22Rv1 (cell line): ENCODE results near the gene ERRFI1.

Source experiments
- ZFX ChIP-seq: fragments of 450-650 bp; IDR thresholded peaks from 2 replicates; pipeline ENCODE4 v1.6.1; 2017; ENCODE audit warnings: antibody characterized with exemption, borderline replicate concordance
- TF ChIP-seq, protein P1 (sequence below): fragments of 450-650 bp; IDR thresholded peaks from 2 replicates; pipeline ENCODE4 v1.5.1; 2017; ENCODE audit warnings: mild to moderate bottlenecking

DNA sequence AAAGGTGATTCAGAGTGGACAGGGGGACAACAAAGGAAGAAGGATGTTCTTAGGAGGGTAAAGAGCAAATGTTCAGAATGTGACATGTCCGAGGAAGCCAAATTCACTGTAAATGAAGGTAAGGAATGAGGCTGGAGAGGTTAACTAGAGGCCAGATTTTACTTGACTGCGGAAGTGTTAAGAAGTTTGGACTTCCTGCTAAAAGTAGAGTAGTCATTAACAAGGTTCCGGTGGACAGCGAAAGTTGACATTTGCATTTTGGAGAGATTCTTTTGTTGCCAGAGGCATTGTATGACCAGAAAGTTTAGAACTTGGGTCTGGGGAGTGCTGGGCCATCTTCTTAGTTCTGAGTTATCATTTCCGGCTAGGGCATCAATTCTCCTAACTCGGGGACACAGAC is 7.2 kb upstream of the ERRFI1 start:
- TF ChIP-seq, protein P1, sequence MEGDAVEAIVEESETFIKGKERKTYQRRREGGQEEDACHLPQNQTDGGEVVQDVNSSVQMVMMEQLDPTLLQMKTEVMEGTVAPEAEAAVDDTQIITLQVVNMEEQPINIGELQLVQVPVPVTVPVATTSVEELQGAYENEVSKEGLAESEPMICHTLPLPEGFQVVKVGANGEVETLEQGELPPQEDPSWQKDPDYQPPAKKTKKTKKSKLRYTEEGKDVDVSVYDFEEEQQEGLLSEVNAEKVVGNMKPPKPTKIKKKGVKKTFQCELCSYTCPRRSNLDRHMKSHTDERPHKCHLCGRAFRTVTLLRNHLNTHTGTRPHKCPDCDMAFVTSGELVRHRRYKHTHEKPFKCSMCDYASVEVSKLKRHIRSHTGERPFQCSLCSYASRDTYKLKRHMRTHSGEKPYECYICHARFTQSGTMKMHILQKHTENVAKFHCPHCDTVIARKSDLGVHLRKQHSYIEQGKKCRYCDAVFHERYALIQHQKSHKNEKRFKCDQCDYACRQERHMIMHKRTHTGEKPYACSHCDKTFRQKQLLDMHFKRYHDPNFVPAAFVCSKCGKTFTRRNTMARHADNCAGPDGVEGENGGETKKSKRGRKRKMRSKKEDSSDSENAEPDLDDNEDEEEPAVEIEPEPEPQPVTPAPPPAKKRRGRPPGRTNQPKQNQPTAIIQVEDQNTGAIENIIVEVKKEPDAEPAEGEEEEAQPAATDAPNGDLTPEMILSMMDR = no peak
- no peak for TF ChIP-seq ZFX
